ENCODE data around the gene PDE6B. TPM values are rescaled to one million over a fixed set of nuclear protein-coding genes. Genes with fewer than 3 reads are reported as not detected.

The PDE6B gene
- total and polyA plus RNA-seq, 8 donors: 1.1 to 12.3 (median 1.7) TPM; not detected in 4

DNA sequence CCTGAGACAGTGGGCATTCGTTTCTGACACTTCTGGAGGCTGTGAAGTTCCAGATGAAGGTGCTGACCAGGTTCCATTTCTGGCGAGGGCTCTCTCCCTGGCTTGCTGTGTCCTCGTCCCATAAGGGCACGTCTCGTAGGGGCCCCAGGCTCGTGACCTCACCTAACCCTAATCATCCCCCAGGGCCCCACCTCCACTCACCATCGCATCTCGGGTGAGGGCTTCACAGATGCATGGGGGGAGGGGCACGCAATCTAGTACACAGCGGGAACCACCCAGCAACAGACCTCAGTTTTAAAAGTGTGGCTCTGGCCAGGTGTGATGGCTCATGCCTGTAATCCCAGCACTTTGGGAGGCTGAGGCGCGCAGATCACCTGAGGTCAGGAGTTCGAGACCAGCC lies 22.1 kb downstream of the PDE6B start:
- Histone ChIP-seq H3K4me1 (peaks cover 0 to 9% (median 0%) of the 10 kb centered on the region in 4 donors), H3K9me3 (peaks cover 0 to 9% (median under 1%) of the 10 kb centered on the region in 4 donors), H3K27me3 (peaks cover 0 to 58% (median 27%) of the 10 kb centered on the region in 3 donors), H3K27ac (no peak overlapping the region), H3K36me3 (no peaks in the 10 kb centered on the region), H3K4me3 (no peak overlapping the region)
- no peak for TF ChIP-seq POLR2A (IDR thresholded peaks at IDR 0.05)
- TF ChIP-seq POLR2AphosphoS5 (IDR thresholded peaks at IDR 0.05): no peak
- TF ChIP-seq EP300 (IDR thresholded peaks at IDR 0.05): no peak
- TF ChIP-seq, protein P1, sequence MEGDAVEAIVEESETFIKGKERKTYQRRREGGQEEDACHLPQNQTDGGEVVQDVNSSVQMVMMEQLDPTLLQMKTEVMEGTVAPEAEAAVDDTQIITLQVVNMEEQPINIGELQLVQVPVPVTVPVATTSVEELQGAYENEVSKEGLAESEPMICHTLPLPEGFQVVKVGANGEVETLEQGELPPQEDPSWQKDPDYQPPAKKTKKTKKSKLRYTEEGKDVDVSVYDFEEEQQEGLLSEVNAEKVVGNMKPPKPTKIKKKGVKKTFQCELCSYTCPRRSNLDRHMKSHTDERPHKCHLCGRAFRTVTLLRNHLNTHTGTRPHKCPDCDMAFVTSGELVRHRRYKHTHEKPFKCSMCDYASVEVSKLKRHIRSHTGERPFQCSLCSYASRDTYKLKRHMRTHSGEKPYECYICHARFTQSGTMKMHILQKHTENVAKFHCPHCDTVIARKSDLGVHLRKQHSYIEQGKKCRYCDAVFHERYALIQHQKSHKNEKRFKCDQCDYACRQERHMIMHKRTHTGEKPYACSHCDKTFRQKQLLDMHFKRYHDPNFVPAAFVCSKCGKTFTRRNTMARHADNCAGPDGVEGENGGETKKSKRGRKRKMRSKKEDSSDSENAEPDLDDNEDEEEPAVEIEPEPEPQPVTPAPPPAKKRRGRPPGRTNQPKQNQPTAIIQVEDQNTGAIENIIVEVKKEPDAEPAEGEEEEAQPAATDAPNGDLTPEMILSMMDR (IDR thresholded peaks at IDR 0.05): no peak
- 64 to 70% (median 67%) methylated on average over 12 to 13 of the region's 13 CpGs for WGBS, 5 donors
- intact Hi-C loops (cut with DNase I; ENCODE audit: low total_unique reads): no loop called here
- no peak for DNase-seq

DNA sequence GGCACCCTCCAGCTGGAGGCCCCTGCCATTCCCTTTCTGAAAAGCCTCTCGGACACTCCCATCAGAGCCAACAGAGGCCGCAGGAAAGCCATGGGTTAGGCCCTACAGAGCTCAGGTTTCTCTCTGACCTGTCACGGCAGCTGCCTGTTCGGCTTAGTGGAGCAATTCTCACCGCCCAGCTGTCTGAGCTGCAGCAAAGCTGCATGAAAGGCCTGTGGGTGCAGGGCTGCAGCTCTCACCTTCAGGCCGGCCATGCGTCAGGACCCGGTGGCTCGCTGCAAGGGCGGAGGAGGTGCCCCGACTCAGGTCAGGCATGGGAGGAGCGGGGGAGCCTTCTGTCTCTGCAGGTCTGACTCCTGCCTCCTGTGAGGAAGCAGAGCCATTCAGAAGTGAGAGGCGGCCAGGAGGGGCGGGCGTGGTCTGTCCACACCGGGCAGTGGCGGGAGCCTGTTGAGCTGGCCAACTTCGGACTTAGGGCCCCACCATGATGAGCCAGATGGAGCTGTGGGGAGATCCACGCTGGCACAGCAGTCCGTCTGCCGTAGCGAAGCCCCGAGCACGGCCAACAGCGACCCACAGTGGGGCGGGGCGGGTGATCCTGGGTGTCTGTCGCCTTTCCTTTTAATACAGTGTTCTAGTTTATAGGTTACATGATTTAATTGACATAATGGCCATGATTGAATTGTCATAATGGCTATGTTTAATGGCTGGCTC lies 23.4 kb downstream of the PDE6B start:
- peaks cover 0 to 9% (median 0%) of the 10 kb centered on the region in 4 donors for H3K4me1 ChIP-seq
- DNase-seq: no peak
- no peak overlapping the region for H3K4me3 ChIP-seq
- intact Hi-C loops (cut with DNase I; ENCODE audit: low total_unique reads): no loop called here
- no peak overlapping the region for H3K27ac ChIP-seq
- TF ChIP-seq POLR2A (IDR thresholded peaks at IDR 0.05): no peak
- no peak for TF ChIP-seq EP300 (IDR thresholded peaks at IDR 0.05)
- 53 to 82% (median 62%) methylated on average over 17 to 28 of the region's 28 CpGs for WGBS, 5 donors
- H3K36me3 ChIP-seq: no peaks in the 10 kb centered on the region
- H3K9me3 ChIP-seq: peaks cover 0 to 8% (median 0%) of the 10 kb centered on the region in 4 donors
- H3K27me3 ChIP-seq: peaks cover 0 to 66% (median 27%) of the 10 kb centered on the region in 3 donors

DNA sequence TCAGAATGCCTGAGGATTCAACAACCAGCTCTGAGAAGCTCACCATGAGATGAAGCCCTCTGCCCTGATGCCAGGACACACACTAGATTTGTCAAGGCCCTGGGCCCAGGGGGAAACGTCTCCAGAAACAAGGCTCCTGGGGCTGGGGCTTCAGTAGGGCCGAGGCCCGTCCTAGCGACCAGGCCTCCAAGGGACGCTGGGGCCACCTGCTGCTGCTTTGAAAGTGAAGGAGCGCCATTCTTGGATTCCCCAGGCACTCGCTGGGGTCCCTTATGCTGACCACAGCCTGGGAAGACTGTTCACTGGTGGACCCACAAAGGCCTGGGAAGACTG lies 23.9 kb downstream of the PDE6B start:
- no peaks in the 10 kb centered on the region for H3K36me3 ChIP-seq
- no peak overlapping the region for H3K4me3 ChIP-seq
- 80 to 98% (median 92%) methylated on average over 6 to 7 of the region's 7 CpGs for WGBS, 5 donors
- H3K4me1 ChIP-seq: peaks cover 0 to 9% (median 0%) of the 10 kb centered on the region in 4 donors
- intact Hi-C loops (cut with DNase I; ENCODE audit: low total_unique reads): no loop called here
- no peak overlapping the region for H3K27ac ChIP-seq
- TF ChIP-seq, protein P1 (IDR thresholded peaks at IDR 0.05): no peak
- no peak for TF ChIP-seq EP300 (IDR thresholded peaks at IDR 0.05)
- no peak for TF ChIP-seq POLR2A (IDR thresholded peaks at IDR 0.05)
- TF ChIP-seq POLR2AphosphoS5 (IDR thresholded peaks at IDR 0.05): no peak
- peaks cover 0 to 66% (median 27%) of the 10 kb centered on the region in 3 donors for H3K27me3 ChIP-seq
- peaks cover 0 to 2% (median 0%) of the 10 kb centered on the region in 4 donors for H3K9me3 ChIP-seq
- DNase-seq: no peak

DNA sequence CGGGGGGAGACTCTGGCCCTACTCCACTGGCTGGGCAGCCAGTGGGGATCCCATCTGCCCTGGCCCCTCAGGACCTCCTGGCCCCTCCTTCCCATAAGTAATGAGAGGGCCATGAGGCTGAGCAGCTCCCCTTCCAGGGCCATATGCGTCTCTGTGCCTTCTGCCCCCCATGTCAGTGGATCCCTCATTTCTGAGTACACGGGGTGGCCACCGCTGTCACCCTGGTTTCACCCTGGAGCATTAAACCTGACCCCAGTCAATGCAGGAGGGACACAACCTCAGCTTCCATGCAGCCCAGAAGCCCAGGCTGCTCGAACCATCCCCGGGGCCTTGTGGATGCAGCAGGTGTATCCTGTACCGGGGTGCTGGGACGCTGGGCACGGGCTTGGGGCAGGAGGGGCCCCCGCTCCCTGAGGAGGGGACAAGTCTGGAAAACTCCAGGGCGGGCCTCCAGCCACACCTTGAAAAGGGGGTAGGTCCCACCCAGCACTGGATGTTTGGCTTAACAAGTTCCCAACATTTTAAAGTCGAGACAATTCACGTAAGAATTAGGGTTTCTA lies 24.5 kb downstream of the PDE6B start:
- no peak overlapping the region for H3K27ac ChIP-seq
- H3K27me3 ChIP-seq: peaks cover 0 to 70% (median 28%) of the 10 kb centered on the region in 3 donors
- H3K36me3 ChIP-seq: no peaks in the 10 kb centered on the region
- H3K4me3 ChIP-seq: no peak overlapping the region
- no peaks in the 10 kb centered on the region for H3K9me3 ChIP-seq
- TF ChIP-seq, protein P1 (IDR thresholded peaks at IDR 0.05): no peak
- TF ChIP-seq POLR2AphosphoS5 (IDR thresholded peaks at IDR 0.05): no peak
- no peak for TF ChIP-seq POLR2A (IDR thresholded peaks at IDR 0.05)
- no peak for TF ChIP-seq EP300 (IDR thresholded peaks at IDR 0.05)
- WGBS, 5 donors: 77 to 92% (median 88%) methylated on average over 6 to 13 of the region's 13 CpGs
- DNase-seq: no peak
- intact Hi-C loops (cut with DNase I; ENCODE audit: low total_unique reads): no loop called here
- H3K4me1 ChIP-seq: peaks cover 0 to 9% (median 0%) of the 10 kb centered on the region in 4 donors

DNA sequence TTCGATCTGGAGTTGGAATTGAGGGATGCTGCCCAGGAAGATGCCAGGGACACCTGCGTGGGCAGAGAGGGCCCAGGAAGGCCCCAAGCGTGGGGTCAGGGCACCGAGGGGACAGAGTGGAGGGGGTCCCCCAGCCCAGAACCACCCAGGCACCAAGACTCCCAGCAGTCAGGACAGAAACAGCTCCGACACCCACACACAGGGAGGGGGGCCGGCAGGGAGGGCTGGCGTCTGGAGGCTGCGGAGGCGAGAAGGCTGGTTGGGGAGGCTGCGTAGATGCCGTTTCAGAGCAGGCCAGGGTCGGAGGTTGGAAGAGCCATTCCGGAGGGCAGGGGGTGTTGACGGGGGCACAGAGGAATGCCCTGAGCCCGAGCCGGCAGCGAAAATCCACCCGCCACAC lies 25.1 kb downstream of the PDE6B start:
- Histone ChIP-seq H3K4me3 (no peak overlapping the region), H3K4me1 (peaks cover 0 to 9% (median 0%) of the 10 kb centered on the region in 4 donors), H3K9me3 (no peaks in the 10 kb centered on the region), H3K36me3 (no peaks in the 10 kb centered on the region), H3K27me3 (peaks cover 0 to 77% (median 31%) of the 10 kb centered on the region in 3 donors), H3K27ac (no peak overlapping the region)
- 77 to 85% (median 79%) methylated on average over 18 of the region's 18 CpGs for WGBS, 5 donors
- intact Hi-C loops (cut with DNase I; ENCODE audit: low total_unique reads): no loop called here
- no peak for DNase-seq
- TF ChIP-seq EP300 (IDR thresholded peaks at IDR 0.05) (no peak), POLR2AphosphoS5 (IDR thresholded peaks at IDR 0.05) (no peak), POLR2A (IDR thresholded peaks at IDR 0.05) (no peak)
- TF ChIP-seq, protein P1 (IDR thresholded peaks at IDR 0.05): no peak
